IPS DF 6.9 (cell line): ENCODE measurements around the gene ULK3.

Source experiments
- DNase-seq: peaks from one replicate; pipeline ENCODE4 v3.0.0-alpha.2; 2013; ENCODE audit warnings: low read depth, low spot score
- H3K27ac ChIP-seq: one replicate; pipeline ENCODE4 v1.5.1; 2013; ENCODE audit warnings: low read length, control low read depth
- H3K27me3 ChIP-seq: 2 replicates; pipeline ENCODE4 v1.6.1; 2013; ENCODE audit warnings: mild to moderate bottlenecking, low read length; ENCODE audit not compliant: control insufficient read depth, insufficient read depth
- H3K36me3 ChIP-seq: 2 replicates; pipeline ENCODE4 v1.6.1; 2013; ENCODE audit warnings: low read length; ENCODE audit not compliant: control insufficient read depth, insufficient read depth
- H3K4me1 ChIP-seq: 2 replicates; pipeline ENCODE4 v1.6.1; 2013; ENCODE audit warnings: low read length; ENCODE audit not compliant: control insufficient read depth, insufficient read depth
- H3K4me3 ChIP-seq: 2 replicates; pipeline ENCODE4 v1.5.1; 2013; ENCODE audit warnings: mild to moderate bottlenecking, low read length
- H3K9me3 ChIP-seq: 2 replicates; pipeline ENCODE4 v1.6.1; 2013; ENCODE audit warnings: low read length, inconsistent platforms; ENCODE audit not compliant: control insufficient read depth, insufficient read depth
- WGBS: extraction: QIAGEN DNeasy Blood & Tissue Kit; methylation state at CpG from one replicate; pipeline ENCODE4 v1.1.7; 2013; ENCODE audit warnings: mixed read lengths, missing lambda C conversion rate; ENCODE audit not compliant: insufficient read length, insufficient coverage; 5-methylcytosine and 5-hydroxymethylcytosine counted together

ULK3 gene

GRCh38 chr15:74792227-74793016 is 50.5 kb downstream of the ULK3 start:
- H3K4me1 ChIP-seq: peaks cover 7% of the 10 kb centered on the region; the same call in 1 of the 2 replicates
- H3K27me3 ChIP-seq: no peaks in the 10 kb centered on the region
- H3K9me3 ChIP-seq: no peaks in the 10 kb centered on the region
- no peaks in the 10 kb centered on the region for H3K36me3 ChIP-seq
- DNase-seq: no peak
- H3K27ac ChIP-seq: no peak overlapping the region
- WGBS: no CpG with 5 or more reads among the region's 12 CpGs
- H3K4me3 ChIP-seq: no peak overlapping the region

- DNase-seq: no peak
- no peak overlapping the region for H3K4me3 ChIP-seq
- peaks cover 7% of the 10 kb centered on the region; the same call in 1 of the 2 replicates for H3K4me1 ChIP-seq
- WGBS: no CpG with 5 or more reads among the region's 7 CpGs
- H3K9me3 ChIP-seq: no peaks in the 10 kb centered on the region
- H3K36me3 ChIP-seq: no peaks in the 10 kb centered on the region
- H3K27me3 ChIP-seq: no peaks in the 10 kb centered on the region
- H3K27ac ChIP-seq: no peak overlapping the region
These were observed 51.3 kb downstream of the ULK3 start for GRCh38 chr15:74791667-74792066.

- Histone ChIP-seq H3K4me1 (peaks cover 7% of the 10 kb centered on the region; the same call in 1 of the 2 replicates), H3K27ac (no peak overlapping the region), H3K27me3 (no peaks in the 10 kb centered on the region), H3K4me3 (no peak overlapping the region), H3K9me3 (no peaks in the 10 kb centered on the region), H3K36me3 (no peaks in the 10 kb centered on the region)
- no peak for DNase-seq
- no CpG with 5 or more reads among the region's 1 CpG for WGBS
These were observed 51.9 kb downstream of the ULK3 start for GRCh38 chr15:74791007-74791406.

- Histone ChIP-seq H3K4me1 (peaks cover 7% of the 10 kb centered on the region; the same call in 1 of the 2 replicates), H3K27me3 (no peaks in the 10 kb centered on the region), H3K9me3 (no peaks in the 10 kb centered on the region), H3K27ac (no peak overlapping the region), H3K4me3 (no peak overlapping the region), H3K36me3 (no peaks in the 10 kb centered on the region)
- WGBS: no CpG with 5 or more reads among the region's 15 CpGs
- no peak for DNase-seq
These were observed 52.7 kb downstream of the ULK3 start for GRCh38 chr15:74790080-74790916.

- no peaks in the 10 kb centered on the region for H3K9me3 ChIP-seq
- H3K36me3 ChIP-seq: no peaks in the 10 kb centered on the region
- H3K4me3 ChIP-seq: no peak overlapping the region
- DNase-seq: no peak
- no CpG with 5 or more reads among the region's 3 CpGs for whole genome bisulfite sequencing
- peaks cover 7% of the 10 kb centered on the region; the same call in 1 of the 2 replicates for H3K4me1 ChIP-seq
- no peaks in the 10 kb centered on the region for H3K27me3 ChIP-seq
- no peak overlapping the region for H3K27ac ChIP-seq
These were observed 53.2 kb downstream of the ULK3 start for GRCh38 chr15:74789741-74790079.

GRCh38 chr15:74789171-74789631 is 53.8 kb downstream of the ULK3 start:
- no peak for DNase-seq
- Histone ChIP-seq H3K4me1 (peaks cover 7% of the 10 kb centered on the region; the same call in 1 of the 2 replicates), H3K9me3 (no peaks in the 10 kb centered on the region), H3K36me3 (no peaks in the 10 kb centered on the region), H3K4me3 (no peak overlapping the region), H3K27ac (no peak overlapping the region), H3K27me3 (no peaks in the 10 kb centered on the region)
- no CpG with 5 or more reads among the region's 14 CpGs for WGBS

GRCh38 chr15:74788683-74789151 is 54.2 kb downstream of the ULK3 start:
- WGBS: no CpG with 5 or more reads among the region's 9 CpGs
- H3K9me3 ChIP-seq: no peaks in the 10 kb centered on the region
- peaks cover 7% of the 10 kb centered on the region; the same call in 1 of the 2 replicates for H3K4me1 ChIP-seq
- H3K27ac ChIP-seq: no peak overlapping the region
- DNase-seq: no peak
- no peaks in the 10 kb centered on the region for H3K36me3 ChIP-seq
- H3K4me3 ChIP-seq: no peak overlapping the region
- H3K27me3 ChIP-seq: no peaks in the 10 kb centered on the region

- DNase-seq: no peak
- Histone ChIP-seq H3K9me3 (no peaks in the 10 kb centered on the region), H3K27me3 (no peaks in the 10 kb centered on the region), H3K4me3 (no peak overlapping the region), H3K36me3 (no peaks in the 10 kb centered on the region), H3K4me1 (peaks cover 7% of the 10 kb centered on the region; the same call in 1 of the 2 replicates), H3K27ac (no peak overlapping the region)
- no CpG with 5 or more reads among the region's 7 CpGs for WGBS
These were observed 54.8 kb downstream of the ULK3 start for GRCh38 chr15:74788042-74788682.

GRCh38 chr15:74787251-74788041 is 55.5 kb downstream of the ULK3 start:
- H3K4me3 ChIP-seq: no peak overlapping the region
- no peaks in the 10 kb centered on the region for H3K36me3 ChIP-seq
- WGBS: no CpG with 5 or more reads among the region's 13 CpGs
- H3K27ac ChIP-seq: no peak overlapping the region
- no peaks in the 10 kb centered on the region for H3K9me3 ChIP-seq
- no peaks in the 10 kb centered on the region for H3K27me3 ChIP-seq
- H3K4me1 ChIP-seq: peaks cover 9% of the 10 kb centered on the region; the same call in 1 of the 2 replicates
- DNase-seq: peak; percentile 81
